Lower leg skin (tissue), 3 donors: Measurements from ENCODE around the gene BRICD5.

Experiments used
- POLR2A ChIP-seq, 2 donors: fragments of 450-650 bp; IDR thresholded peaks; one replicate each; pipeline ENCODE4 v1.6.1; 2016 to 2017; ENCODE audit warnings: antibody characterized with exemption in 2 of 2, mild to moderate bottlenecking in 1 of 2, moderate library complexity in 1 of 2
- TF ChIP-seq, protein P1 (sequence below), 3 donors: fragments of 450-650 bp; IDR thresholded peaks; one replicate each; pipeline ENCODE4 v1.5.1; 2016; ENCODE audit warnings: antibody characterized with exemption in 3 of 3, mild to moderate bottlenecking in 3 of 3, moderate library complexity in 2 of 3

GRCh38 chr16:2177101-2177500 is 33.6 kb downstream of the BRICD5 start:
- TF ChIP-seq, protein P1, sequence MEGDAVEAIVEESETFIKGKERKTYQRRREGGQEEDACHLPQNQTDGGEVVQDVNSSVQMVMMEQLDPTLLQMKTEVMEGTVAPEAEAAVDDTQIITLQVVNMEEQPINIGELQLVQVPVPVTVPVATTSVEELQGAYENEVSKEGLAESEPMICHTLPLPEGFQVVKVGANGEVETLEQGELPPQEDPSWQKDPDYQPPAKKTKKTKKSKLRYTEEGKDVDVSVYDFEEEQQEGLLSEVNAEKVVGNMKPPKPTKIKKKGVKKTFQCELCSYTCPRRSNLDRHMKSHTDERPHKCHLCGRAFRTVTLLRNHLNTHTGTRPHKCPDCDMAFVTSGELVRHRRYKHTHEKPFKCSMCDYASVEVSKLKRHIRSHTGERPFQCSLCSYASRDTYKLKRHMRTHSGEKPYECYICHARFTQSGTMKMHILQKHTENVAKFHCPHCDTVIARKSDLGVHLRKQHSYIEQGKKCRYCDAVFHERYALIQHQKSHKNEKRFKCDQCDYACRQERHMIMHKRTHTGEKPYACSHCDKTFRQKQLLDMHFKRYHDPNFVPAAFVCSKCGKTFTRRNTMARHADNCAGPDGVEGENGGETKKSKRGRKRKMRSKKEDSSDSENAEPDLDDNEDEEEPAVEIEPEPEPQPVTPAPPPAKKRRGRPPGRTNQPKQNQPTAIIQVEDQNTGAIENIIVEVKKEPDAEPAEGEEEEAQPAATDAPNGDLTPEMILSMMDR (IDR thresholded peaks at IDR 0.05), result no peak
- no peak for TF ChIP-seq POLR2A (IDR thresholded peaks at IDR 0.05)
